Lower lobe of right lung (tissue), 2 donors: ENCODE results near the gene KIAA0513. TPM values are rescaled to one million over a fixed set of nuclear protein-coding genes. Genes with fewer than 3 reads are reported as not detected.

ENCODE experiments used
- ATAC-seq, 2 donors: fragments of 200-7000 bp; cut with Tn5 transposase; one replicate each; pipeline ENCODE4 v1.9.1; 2020 to 2022; ENCODE audit warnings: mild to moderate bottlenecking in 2 of 2, moderate library complexity in 2 of 2
- DNase-seq: peaks from one replicate; pipeline ENCODE4 v3.0.0-alpha.2; 2020
- H3K27ac ChIP-seq: fragments of 200-600 bp; one replicate; pipeline ENCODE4 v1.8.0; 2022
- H3K27me3 ChIP-seq: fragments of 200-600 bp; one replicate; pipeline ENCODE4 v1.8.0; 2022; ENCODE audit warnings: low read depth
- H3K36me3 ChIP-seq: fragments of 200-600 bp; one replicate; pipeline ENCODE4 v1.8.0; 2022; ENCODE audit warnings: mild to moderate bottlenecking
- H3K4me1 ChIP-seq: fragments of 200-600 bp; one replicate; pipeline ENCODE4 v1.8.0; 2022
- H3K4me3 ChIP-seq: fragments of 200-600 bp; one replicate; pipeline ENCODE4 v1.8.0; 2022; ENCODE audit warnings: mild to moderate bottlenecking
- H3K9me3 ChIP-seq: fragments of 200-600 bp; one replicate; pipeline ENCODE4 v1.8.0; 2022
- CTCF ChIP-seq: fragments of 200-600 bp; IDR thresholded peaks from one replicate; pipeline ENCODE4 v1.8.0; 2022; ENCODE audit warnings: antibody characterized with exemption, mild to moderate bottlenecking
- intact Hi-C: fragments of 100-400 bp; cut with DNase I; formaldehyde crosslinking; loops from one replicate; pipeline ENCODE4 v1.11.0; 2022
- total RNA-seq: library from RNA; stranded (reverse); fragmentation: NEBNext Ultra II Directional; extraction: Animal tissue kit (Norgen Biotek cat#: 25700); gene quantifications from one replicate; pipeline ENCODE4 v1.2.1, GENCODE V29; 2021
- donor health status: DM: no; HTN: yes; CAD: no; lungs with severe emphysema.

KIAA0513 gene
- total RNA-seq, 1 donor from 2014 or later, result 31.1 TPM

- no peak overlapping the region for H3K4me3 ChIP-seq
- ATAC-seq, result no peak
- peak; percentile 40 for DNase-seq
- no peak for TF ChIP-seq CTCF
- intact Hi-C loops, result no loop called here
- H3K27ac ChIP-seq, result peak overlapping the region; percentile 79
- peaks cover 67% of the 10 kb centered on the region for H3K36me3 ChIP-seq
- no peaks in the 10 kb centered on the region for H3K27me3 ChIP-seq
- peaks cover 72% of the 10 kb centered on the region for H3K4me1 ChIP-seq
- no peaks in the 10 kb centered on the region for H3K9me3 ChIP-seq
These were observed 33.7 kb upstream of the KIAA0513 start for GRCh38 chr16:84993926-84994325.

- no peak overlapping the region for H3K4me3 ChIP-seq
- peak overlapping the region; percentile 79 for H3K27ac ChIP-seq
- peaks cover 89% of the 10 kb centered on the region for H3K4me1 ChIP-seq
- ATAC-seq, result peak; percentile 25 to 42
- peaks cover 50% of the 10 kb centered on the region for H3K36me3 ChIP-seq
- no peak for TF ChIP-seq CTCF
- intact Hi-C loops, result no loop called here
- H3K27me3 ChIP-seq, result no peaks in the 10 kb centered on the region
- no peaks in the 10 kb centered on the region for H3K9me3 ChIP-seq
- DNase-seq, result peak; percentile 51
These were observed 31.9 kb upstream of the KIAA0513 start for GRCh38 chr16:84995663-84996062.

GRCh38 chr16:84996365-84996764 lies 31.2 kb upstream of the KIAA0513 start:
- H3K4me1 ChIP-seq, result peaks cover 95% of the 10 kb centered on the region

GRCh38 chr16:84999200-84999599 lies 28.4 kb upstream of the KIAA0513 start:
- Histone ChIP-seq H3K36me3 (peaks cover 19% of the 10 kb centered on the region), H3K4me3 (no peak overlapping the region), H3K27ac (peak overlapping the region; percentile 81), H3K27me3 (no peaks in the 10 kb centered on the region), H3K9me3 (no peaks in the 10 kb centered on the region), H3K4me1 (peaks cover 95% of the 10 kb centered on the region)
- intact Hi-C loops, result no loop called here
- ATAC-seq, result no peak
- DNase-seq, result no peak
- no peak for TF ChIP-seq CTCF

More at GRCh38 chr16:84996365-84996764, 31.2 kb upstream of the KIAA0513 start:
- Histone ChIP-seq H3K27ac (peak overlapping the region; percentile 79), H3K4me3 (no peak overlapping the region), H3K36me3 (peaks cover 45% of the 10 kb centered on the region), H3K9me3 (no peaks in the 10 kb centered on the region), H3K27me3 (no peaks in the 10 kb centered on the region)
- intact Hi-C loops, result no loop called here
- no peak for ATAC-seq
- no peak for TF ChIP-seq CTCF
- DNase-seq, result peak; percentile 21

GRCh38 chr16:84999857-85000480 lies 27.6 kb upstream of the KIAA0513 start:
- H3K9me3 ChIP-seq, result no peaks in the 10 kb centered on the region
- DNase-seq (peak; percentile 30), ATAC-seq (no peak)
- H3K27ac ChIP-seq, result peak overlapping the region; percentile 81
- H3K4me3 ChIP-seq, result no peak overlapping the region
- no peak for TF ChIP-seq CTCF
- H3K4me1 ChIP-seq, result peaks cover 95% of the 10 kb centered on the region
- peaks cover 11% of the 10 kb centered on the region for H3K36me3 ChIP-seq
- intact Hi-C loops, result no loop called here
- H3K27me3 ChIP-seq, result no peaks in the 10 kb centered on the region
